K562 (cell line): Measurements from ENCODE around the gene TLCD1. TPM values are rescaled to one million over a fixed set of nuclear protein-coding genes. Genes with fewer than 3 reads are reported as not detected.

Experiments
- CBFA2T2 ChIP-seq: fragments of 450-650 bp; conservative IDR thresholded peaks from 2 replicates; pipeline ENCODE4 v1.6.1; 2017; ENCODE audit warnings: mild to moderate bottlenecking
- EP300 ChIP-seq: IDR thresholded peaks from 2 replicates; pipeline ENCODE4 v1.6.1; 2012; ENCODE audit warnings: low read length, improper control_type of control experiment
- GATA2 ChIP-seq: sonication (generic); formaldehyde crosslinking; IDR thresholded peaks from 2 replicates; pipeline ENCODE4 v1.4.0; 2020; ENCODE audit warnings: mild to moderate bottlenecking, missing genetic modification reagents
- HDAC1 ChIP-seq, 2 experiments: fragments of 450-650 bp; IDR thresholded peaks; 2 replicates each; pipeline ENCODE4 v1.6.1; 2016 to 2017; ENCODE audit warnings: inconsistent platforms in 1 of 2, mild to moderate bottlenecking in 1 of 2, moderate library complexity in 1 of 2
- KLF13 ChIP-seq: fragments of 450-650 bp; IDR thresholded peaks from 2 replicates; pipeline ENCODE4 v1.6.1; 2016; ENCODE audit warnings: missing genetic modification characterization, low read depth, mild to moderate bottlenecking, missing compliant biosample characterization, moderate library complexity, borderline replicate concordance
- MBD2 ChIP-seq: sonication (generic); IDR thresholded peaks from 2 replicates; pipeline ENCODE4 v1.6.1; 2016; ENCODE audit warnings: low read depth, borderline replicate concordance
- NCOR1 ChIP-seq: fragments of 450-650 bp; IDR thresholded peaks from 2 replicates; pipeline ENCODE4 v1.6.1; 2016; ENCODE audit warnings: mild to moderate bottlenecking, moderate library complexity
- SIN3A ChIP-seq, 2 experiments: fragments of 150-350 bp in 1 of 2; IDR thresholded peaks; 2 replicates each; pipeline ENCODE4 v1.6.1; 2011 to 2016; ENCODE audit warnings: borderline replicate concordance in 2 of 2, low read depth in 2 of 2, low read length in 2 of 2, mild to moderate bottlenecking in 2 of 2, moderate library complexity in 2 of 2; ENCODE audit not compliant: control insufficient read depth in 1 of 2
- SMAD2 ChIP-seq: fragments of 150-350 bp; IDR thresholded peaks from 2 replicates; pipeline ENCODE4 v1.6.1; 2014; ENCODE audit warnings: low read depth, mild to moderate bottlenecking, low read length
- SMARCE1 ChIP-seq: fragments of 450-650 bp; IDR thresholded peaks from 2 replicates; pipeline ENCODE4 v1.7.1; 2016; ENCODE audit warnings: mild to moderate bottlenecking
- TCF7 ChIP-seq: sonication (generic); IDR thresholded peaks from 2 replicates; pipeline ENCODE4 v1.6.1; 2016; ENCODE audit warnings: antibody characterized with exemption, borderline replicate concordance
- TEAD4 ChIP-seq, 2 experiments: sonication (generic) in 1 of 2; formaldehyde crosslinking in 1 of 2; IDR thresholded peaks; 2 replicates each; pipeline versions ENCODE4 v1.6.1 to v1.8.0; 2012 to 2022; ENCODE audit warnings: borderline replicate concordance in 1 of 2, inconsistent platforms in 1 of 2, low read length in 1 of 2, mild to moderate bottlenecking in 1 of 2, missing genetic modification reagents in 1 of 2
- polyA plus RNA-seq, 8 experiments: library from polyadenylated mRNA; depleted of rRNA in 4 of 8; stranded (reverse) in 5 of 8; unstranded in 3 of 8; fragments of >200 nt; fragmentation: Nextera tagmentation in 2 of 8; fragmentation: Illumina TruSeq in 1 of 8; extraction: Ambion mirVana in 2 of 8; extraction: Trizol in 1 of 8; gene quantifications; 2 replicates each; pipeline versions ENCODE4 v1.2.1 to v1.2.3, GENCODE V29; 2011 to 2014; ENCODE audit warnings: inconsistent platforms in 1 of 8, missing spikeins in 1 of 8
- total RNA-seq, 7 experiments: library from RNA; depleted of rRNA in 6 of 7; stranded (reverse); fragments of >200 nt in 6 of 7; fragmentation: Illumina TruSeq in 2 of 7; extraction: Trizol in 2 of 7; gene quantifications; 2 replicates each; pipeline versions ENCODE4 v1.2.1 to v1.2.3, GENCODE V29; 2011 to 2021; ENCODE audit warnings: low replicate concordance in 1 of 7
- TF ChIP-seq, protein P1 (sequence below): sonication (generic); formaldehyde crosslinking; IDR thresholded peaks from 2 replicates; pipeline ENCODE4 v1.8.1; 2023; ENCODE audit warnings: missing genetic modification reagents, mild to moderate bottlenecking, borderline replicate concordance
- TF ChIP-seq, protein P2 (sequence below): sonication (generic); formaldehyde crosslinking; IDR thresholded peaks from 2 replicates; pipeline ENCODE4 v1.9.0; 2022; ENCODE audit warnings: mild to moderate bottlenecking, missing genetic modification reagents
- TF ChIP-seq, protein P3 (sequence below): fragments of 250-450 bp; sonication (Bioruptor Pico); IDR thresholded peaks from 2 replicates; pipeline ENCODE4 v1.4.0; 2020

The TLCD1 gene
- total and polyA plus RNA-seq, 9 of the 15 experiments (the other 6 are each of a cell fraction or from before 2014, with no cell fraction given), result 6.8 to 37.7 (median 21.7) TPM

DNA sequence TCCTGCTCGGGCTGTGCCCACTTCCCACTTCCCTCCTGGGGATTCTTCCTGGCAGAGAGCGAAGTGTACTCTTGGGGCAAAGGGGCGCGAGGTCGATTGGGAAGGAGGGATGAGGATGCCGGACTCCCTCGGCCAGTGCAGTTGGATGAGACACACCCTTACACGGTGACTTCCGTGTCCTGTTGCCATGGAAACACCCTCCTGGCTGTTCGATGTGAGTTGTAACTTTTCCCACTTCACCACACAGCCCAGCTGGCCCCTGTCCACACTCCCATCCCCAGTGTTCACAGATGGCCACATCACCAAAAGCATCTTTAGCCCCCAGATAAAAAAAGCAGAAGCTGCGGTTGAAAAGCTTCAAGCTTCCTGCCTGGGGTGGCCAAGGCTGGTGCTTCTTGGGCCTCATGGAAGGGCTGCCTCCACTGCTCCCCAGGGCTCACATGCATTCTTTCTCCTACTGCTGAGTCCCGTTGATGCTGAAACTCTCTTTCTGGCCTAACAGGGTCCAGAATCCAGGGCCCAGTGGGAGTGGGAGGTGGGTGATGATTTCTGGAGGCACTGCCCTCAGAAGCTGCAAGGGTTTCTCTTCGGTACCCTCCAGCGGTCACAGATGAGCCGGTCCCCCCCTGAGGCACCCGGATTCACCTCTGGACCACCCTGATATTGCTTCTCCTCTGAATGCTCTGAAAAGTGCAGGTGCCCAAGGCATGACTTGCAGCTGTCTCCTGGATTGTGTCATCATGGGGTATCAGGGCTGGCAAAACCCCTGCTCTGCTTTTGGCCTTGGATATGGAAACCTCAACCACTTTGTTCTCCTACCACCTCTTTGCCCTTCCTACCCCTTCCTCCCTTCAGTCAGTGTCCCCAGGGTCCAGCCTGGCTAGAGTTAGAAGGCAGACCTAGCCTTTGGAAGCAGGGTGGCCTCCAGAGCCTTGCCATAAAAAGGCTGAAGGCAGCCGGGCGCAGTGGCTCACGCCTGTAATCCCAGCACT is 15.6 kb upstream of the TLCD1 start (continued):
- TF ChIP-seq, protein P1, sequence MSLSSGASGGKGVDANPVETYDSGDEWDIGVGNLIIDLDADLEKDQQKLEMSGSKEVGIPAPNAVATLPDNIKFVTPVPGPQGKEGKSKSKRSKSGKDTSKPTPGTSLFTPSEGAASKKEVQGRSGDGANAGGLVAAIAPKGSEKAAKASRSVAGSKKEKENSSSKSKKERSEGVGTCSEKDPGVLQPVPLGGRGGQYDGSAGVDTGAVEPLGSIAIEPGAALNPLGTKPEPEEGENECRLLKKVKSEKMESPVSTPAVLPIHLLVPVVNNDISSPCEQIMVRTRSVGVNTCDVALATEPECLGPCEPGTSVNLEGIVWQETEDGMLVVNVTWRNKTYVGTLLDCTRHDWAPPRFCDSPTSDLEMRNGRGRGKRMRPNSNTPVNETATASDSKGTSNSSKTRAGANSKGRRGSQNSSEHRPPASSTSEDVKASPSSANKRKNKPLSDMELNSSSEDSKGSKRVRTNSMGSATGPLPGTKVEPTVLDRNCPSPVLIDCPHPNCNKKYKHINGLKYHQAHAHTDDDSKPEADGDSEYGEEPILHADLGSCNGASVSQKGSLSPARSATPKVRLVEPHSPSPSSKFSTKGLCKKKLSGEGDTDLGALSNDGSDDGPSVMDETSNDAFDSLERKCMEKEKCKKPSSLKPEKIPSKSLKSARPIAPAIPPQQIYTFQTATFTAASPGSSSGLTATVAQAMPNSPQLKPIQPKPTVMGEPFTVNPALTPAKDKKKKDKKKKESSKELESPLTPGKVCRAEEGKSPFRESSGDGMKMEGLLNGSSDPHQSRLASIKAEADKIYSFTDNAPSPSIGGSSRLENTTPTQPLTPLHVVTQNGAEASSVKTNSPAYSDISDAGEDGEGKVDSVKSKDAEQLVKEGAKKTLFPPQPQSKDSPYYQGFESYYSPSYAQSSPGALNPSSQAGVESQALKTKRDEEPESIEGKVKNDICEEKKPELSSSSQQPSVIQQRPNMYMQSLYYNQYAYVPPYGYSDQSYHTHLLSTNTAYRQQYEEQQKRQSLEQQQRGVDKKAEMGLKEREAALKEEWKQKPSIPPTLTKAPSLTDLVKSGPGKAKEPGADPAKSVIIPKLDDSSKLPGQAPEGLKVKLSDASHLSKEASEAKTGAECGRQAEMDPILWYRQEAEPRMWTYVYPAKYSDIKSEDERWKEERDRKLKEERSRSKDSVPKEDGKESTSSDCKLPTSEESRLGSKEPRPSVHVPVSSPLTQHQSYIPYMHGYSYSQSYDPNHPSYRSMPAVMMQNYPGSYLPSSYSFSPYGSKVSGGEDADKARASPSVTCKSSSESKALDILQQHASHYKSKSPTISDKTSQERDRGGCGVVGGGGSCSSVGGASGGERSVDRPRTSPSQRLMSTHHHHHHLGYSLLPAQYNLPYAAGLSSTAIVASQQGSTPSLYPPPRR (CRISPR knock-in tag), result peak; percentile 77; the same call in 1 of the 2 replicates
- TF ChIP-seq TCF7, result no peak
- no peak for TF ChIP-seq KLF13 (tag)
- TF ChIP-seq, protein P2, sequence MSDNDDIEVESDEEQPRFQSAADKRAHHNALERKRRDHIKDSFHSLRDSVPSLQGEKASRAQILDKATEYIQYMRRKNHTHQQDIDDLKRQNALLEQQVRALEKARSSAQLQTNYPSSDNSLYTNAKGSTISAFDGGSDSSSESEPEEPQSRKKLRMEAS (CRISPR knock-in tag), result peak; percentile 94
- TF ChIP-seq SIN3A (IDR thresholded peaks at IDR 0.05; ENCODE audit: borderline replicate concordance in 2 of 2, control insufficient read depth in 1 of 2, low read depth in 2 of 2, low read length in 2 of 2), result peak in 1 of 2 experiments; percentile 48; a peak in 1 of 4 replicates
- peak; percentile 60; the same call in 1 of the 2 replicates for TF ChIP-seq GATA2 (CRISPR knock-in tag)
- TF ChIP-seq SMARCE1, result peak; percentile 83; the same call in 1 of the 2 replicates
- peak; percentile 62; the same call in 1 of the 2 replicates for TF ChIP-seq NCOR1
- peak; percentile 50; the same call in 1 of the 2 replicates for TF ChIP-seq MBD2
- TF ChIP-seq CBFA2T2, result peak; percentile 68
- TF ChIP-seq EP300, result peak; percentile 52
- peak; percentile 90 for TF ChIP-seq TEAD4 (IDR thresholded peaks at IDR 0.05; ENCODE audit: low read length)
- no peak for TF ChIP-seq TEAD4 (CRISPR knock-in tag; IDR thresholded peaks at IDR 0.05; ENCODE audit: borderline replicate concordance)
- TF ChIP-seq, protein P3, sequence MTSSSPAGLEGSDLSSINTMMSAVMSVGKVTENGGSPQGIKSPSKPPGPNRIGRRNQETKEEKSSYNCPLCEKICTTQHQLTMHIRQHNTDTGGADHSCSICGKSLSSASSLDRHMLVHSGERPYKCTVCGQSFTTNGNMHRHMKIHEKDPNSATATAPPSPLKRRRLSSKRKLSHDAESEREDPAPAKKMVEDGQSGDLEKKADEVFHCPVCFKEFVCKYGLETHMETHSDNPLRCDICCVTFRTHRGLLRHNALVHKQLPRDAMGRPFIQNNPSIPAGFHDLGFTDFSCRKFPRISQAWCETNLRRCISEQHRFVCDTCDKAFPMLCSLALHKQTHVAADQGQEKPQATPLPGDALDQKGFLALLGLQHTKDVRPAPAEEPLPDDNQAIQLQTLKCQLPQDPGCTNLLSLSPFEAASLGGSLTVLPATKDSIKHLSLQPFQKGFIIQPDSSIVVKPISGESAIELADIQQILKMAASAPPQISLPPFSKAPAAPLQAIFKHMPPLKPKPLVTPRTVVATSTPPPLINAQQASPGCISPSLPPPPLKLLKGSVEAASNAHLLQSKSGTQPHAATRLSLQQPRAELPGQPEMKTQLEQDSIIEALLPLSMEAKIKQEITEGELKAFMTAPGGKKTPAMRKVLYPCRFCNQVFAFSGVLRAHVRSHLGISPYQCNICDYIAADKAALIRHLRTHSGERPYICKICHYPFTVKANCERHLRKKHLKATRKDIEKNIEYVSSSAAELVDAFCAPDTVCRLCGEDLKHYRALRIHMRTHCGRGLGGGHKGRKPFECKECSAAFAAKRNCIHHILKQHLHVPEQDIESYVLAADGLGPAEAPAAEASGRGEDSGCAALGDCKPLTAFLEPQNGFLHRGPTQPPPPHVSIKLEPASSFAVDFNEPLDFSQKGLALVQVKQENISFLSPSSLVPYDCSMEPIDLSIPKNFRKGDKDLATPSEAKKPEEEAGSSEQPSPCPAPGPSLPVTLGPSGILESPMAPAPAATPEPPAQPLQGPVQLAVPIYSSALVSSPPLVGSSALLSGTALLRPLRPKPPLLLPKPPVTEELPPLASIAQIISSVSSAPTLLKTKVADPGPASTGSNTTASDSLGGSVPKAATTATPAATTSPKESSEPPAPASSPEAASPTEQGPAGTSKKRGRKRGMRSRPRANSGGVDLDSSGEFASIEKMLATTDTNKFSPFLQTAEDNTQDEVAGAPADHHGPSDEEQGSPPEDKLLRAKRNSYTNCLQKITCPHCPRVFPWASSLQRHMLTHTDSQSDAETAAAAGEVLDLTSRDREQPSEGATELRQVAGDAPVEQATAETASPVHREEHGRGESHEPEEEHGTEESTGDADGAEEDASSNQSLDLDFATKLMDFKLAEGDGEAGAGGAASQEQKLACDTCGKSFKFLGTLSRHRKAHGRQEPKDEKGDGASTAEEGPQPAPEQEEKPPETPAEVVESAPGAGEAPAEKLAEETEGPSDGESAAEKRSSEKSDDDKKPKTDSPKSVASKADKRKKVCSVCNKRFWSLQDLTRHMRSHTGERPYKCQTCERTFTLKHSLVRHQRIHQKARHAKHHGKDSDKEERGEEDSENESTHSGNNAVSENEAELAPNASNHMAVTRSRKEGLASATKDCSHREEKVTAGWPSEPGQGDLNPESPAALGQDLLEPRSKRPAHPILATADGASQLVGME (CRISPR knock-in tag), result peak; percentile 93
- TF ChIP-seq HDAC1 (IDR thresholded peaks at IDR 0.05), result 0 out of 4 replicates have a peak, but pooled peaks of 1 of the 2 experiments have one; percentile 19
- no peak for TF ChIP-seq SMAD2
